OCI-LY1 (cell line): ENCODE results near the gene HMG20B.

Experiments
- H2AFZ ChIP-seq: fragments of 200-600 bp; sonication (generic), shearing (Covaris generic); 2 replicates; pipeline ENCODE4 v1.6.0; 2014; ENCODE audit warnings: antibody characterized with exemption, mild to moderate bottlenecking, low read length
- H3F3A ChIP-seq: fragments of 200-600 bp; sonication (generic), shearing (Covaris generic); 2 replicates; pipeline ENCODE4 v1.6.0; 2014; ENCODE audit warnings: mild to moderate bottlenecking, antibody characterized with exemption, low read length, moderate library complexity; ENCODE audit not compliant: insufficient read depth
- H3K27ac ChIP-seq: fragments of 200-600 bp; sonication (generic); 2 replicates; pipeline ENCODE4 v1.5.1; 2014; ENCODE audit warnings: low read length, mixed run types, mild to moderate bottlenecking, low read depth; ENCODE audit not compliant: poor library complexity, severe bottlenecking
- H3K27me3 ChIP-seq: fragments of 200-600 bp; sonication (generic); 2 replicates; pipeline ENCODE4 v1.6.0; 2014; ENCODE audit warnings: antibody characterized with exemption, mild to moderate bottlenecking, low read length, moderate library complexity; ENCODE audit not compliant: insufficient read depth
- H3K36me3 ChIP-seq: fragments of 200-600 bp; sonication (generic); 2 replicates; pipeline ENCODE4 v1.6.1; 2014; ENCODE audit warnings: mild to moderate bottlenecking, antibody characterized with exemption, low read length, moderate library complexity, mixed read lengths; ENCODE audit not compliant: insufficient read depth
- H3K4me1 ChIP-seq: fragments of 200-600 bp; sonication (generic); 2 replicates; pipeline ENCODE4 v1.5.1; 2014; ENCODE audit warnings: mild to moderate bottlenecking, low read length, moderate library complexity; ENCODE audit not compliant: insufficient read depth, severe bottlenecking
- H3K4me2 ChIP-seq: fragments of 200-600 bp; sonication (generic), shearing (Covaris generic); 2 replicates; pipeline ENCODE4 v1.6.1; 2014; ENCODE audit warnings: low read length
- H3K4me3 ChIP-seq: fragments of 200-600 bp; sonication (generic); 2 replicates; pipeline ENCODE4 v1.5.1; 2014; ENCODE audit warnings: low read length, low read depth, mild to moderate bottlenecking, mixed read lengths; ENCODE audit not compliant: poor library complexity, severe bottlenecking
- H3K79me2 ChIP-seq: fragments of 200-600 bp; shearing (Covaris generic); 2 replicates; pipeline ENCODE4 v1.6.1; 2016; ENCODE audit warnings: mixed run types, low read length, mixed read lengths; ENCODE audit not compliant: insufficient read depth
- H3K9ac ChIP-seq: fragments of 200-600 bp; sonication (generic), shearing (Covaris generic); 2 replicates; pipeline ENCODE4 v1.6.1; 2014; ENCODE audit warnings: mild to moderate bottlenecking, low read length, mixed read lengths
- H3K9me2 ChIP-seq: fragments of 200-600 bp; sonication (generic), shearing (Covaris generic); 2 replicates; pipeline ENCODE4 v1.6.1; 2014; ENCODE audit warnings: low read depth, mild to moderate bottlenecking, low read length, mixed read lengths
- H3K9me3 ChIP-seq: fragments of 200-600 bp; shearing (Covaris generic); 2 replicates; pipeline ENCODE4 v1.6.1; 2014; ENCODE audit warnings: low read length, mixed read lengths
- H4K20me1 ChIP-seq: fragments of 200-600 bp; sonication (generic), shearing (Covaris generic); 2 replicates; pipeline ENCODE4 v1.6.0; 2016; ENCODE audit warnings: mild to moderate bottlenecking, low read length; ENCODE audit not compliant: insufficient read depth
- CTCF ChIP-seq: fragments of 200-600 bp; sonication (generic), shearing (Covaris generic); IDR thresholded peaks from 2 replicates; pipeline ENCODE4 v1.5.1; 2017; ENCODE audit warnings: mild to moderate bottlenecking, antibody characterized with exemption, low read length, moderate library complexity, mixed read lengths
- EZH2 ChIP-seq: fragments of 200-600 bp; sonication (generic), shearing (Covaris generic); IDR thresholded peaks from 2 replicates; pipeline ENCODE4 v1.8.0; 2017; ENCODE audit warnings: borderline replicate concordance, mixed run types, mild to moderate bottlenecking, antibody characterized with exemption, low read length, moderate library complexity, mixed read lengths

HMG20B gene

GRCh38 chr19:3535563-3535965 is 37.2 kb upstream of the HMG20B start:
- H2AFZ ChIP-seq, result no peak overlapping the region
- no peak overlapping the region for H3K4me2 ChIP-seq
- no peaks in the 10 kb centered on the region for H3K4me1 ChIP-seq
- H3K4me3 ChIP-seq, result no peak overlapping the region
- H3K27ac ChIP-seq, result no peak overlapping the region
- no peaks in the 10 kb centered on the region for H3K9me2 ChIP-seq
- peaks cover 66% of the 10 kb centered on the region for H3K36me3 ChIP-seq
- H3K79me2 ChIP-seq, result no peaks in the 10 kb centered on the region
- H4K20me1 ChIP-seq, result no peaks in the 10 kb centered on the region
- no peaks in the 10 kb centered on the region for H3K9me3 ChIP-seq
- no peak overlapping the region for H3K9ac ChIP-seq
- H3K27me3 ChIP-seq, result no peaks in the 10 kb centered on the region
- TF ChIP-seq EZH2, result no peak
- no peak for TF ChIP-seq CTCF
- H3F3A ChIP-seq, result no peaks in the 10 kb centered on the region

GRCh38 chr19:3535981-3536380 is 36.8 kb upstream of the HMG20B start:
- no peaks in the 10 kb centered on the region for H3K4me1 ChIP-seq
- no peaks in the 10 kb centered on the region for H3K79me2 ChIP-seq
- H4K20me1 ChIP-seq, result no peaks in the 10 kb centered on the region
- H2AFZ ChIP-seq, result no peak overlapping the region
- no peak overlapping the region for H3K27ac ChIP-seq
- TF ChIP-seq CTCF, result no peak
- peaks cover 62% of the 10 kb centered on the region for H3K36me3 ChIP-seq
- H3K9me2 ChIP-seq, result no peaks in the 10 kb centered on the region
- no peaks in the 10 kb centered on the region for H3K9me3 ChIP-seq
- no peak overlapping the region for H3K4me3 ChIP-seq
- no peaks in the 10 kb centered on the region for H3F3A ChIP-seq
- no peak overlapping the region for H3K9ac ChIP-seq
- no peaks in the 10 kb centered on the region for H3K27me3 ChIP-seq
- H3K4me2 ChIP-seq, result no peak overlapping the region

- no peak overlapping the region for H3K27ac ChIP-seq
Measured at GRCh38 chr19:3536429-3537100, 36.2 kb upstream of the HMG20B start.

More at GRCh38 chr19:3536429-3537100, 36.2 kb upstream of the HMG20B start:
- no peaks in the 10 kb centered on the region for H3K9me3 ChIP-seq
- no peak overlapping the region for H3K4me2 ChIP-seq
- no peaks in the 10 kb centered on the region for H4K20me1 ChIP-seq
- no peak overlapping the region for H3K9ac ChIP-seq
- no peaks in the 10 kb centered on the region for H3K9me2 ChIP-seq
- TF ChIP-seq CTCF, result no peak
- no peak for TF ChIP-seq EZH2
- no peaks in the 10 kb centered on the region for H3F3A ChIP-seq
- no peaks in the 10 kb centered on the region for H3K27me3 ChIP-seq
- peaks cover 56% of the 10 kb centered on the region for H3K36me3 ChIP-seq
- no peaks in the 10 kb centered on the region for H3K79me2 ChIP-seq
- no peak overlapping the region for H3K4me3 ChIP-seq
- H2AFZ ChIP-seq, result no peak overlapping the region
- H3K4me1 ChIP-seq, result no peaks in the 10 kb centered on the region
